SU-DHL-6 (cell line): ENCODE data around the gene COL26A1.

Experiments used
- H2AFZ ChIP-seq: fragments of 200-600 bp; sonication (generic); 2 replicates; pipeline ENCODE4 v1.6.1; 2014; ENCODE audit warnings: low read depth, mild to moderate bottlenecking, moderate library complexity, mixed read lengths, antibody characterized with exemption, low read length; ENCODE audit not compliant: severe bottlenecking
- H3F3A ChIP-seq: fragments of 200-600 bp; shearing (Covaris generic); 2 replicates; pipeline ENCODE4 v1.6.0; 2016; ENCODE audit warnings: antibody characterized with exemption, mild to moderate bottlenecking; ENCODE audit not compliant: insufficient read depth
- H3K27ac ChIP-seq: fragments of 200-600 bp; sonication (generic); 2 replicates; pipeline ENCODE4 v1.5.1; 2016; ENCODE audit warnings: low read depth, mild to moderate bottlenecking, low read length, moderate library complexity, mixed read lengths
- H3K27me3 ChIP-seq: fragments of 200-600 bp; sonication (generic), shearing (Covaris generic); 2 replicates; pipeline ENCODE4 v1.6.0; 2014; ENCODE audit warnings: mild to moderate bottlenecking, low read length
- H3K36me3 ChIP-seq: fragments of 200-600 bp; sonication (generic); 2 replicates; pipeline ENCODE4 v1.6.1; 2014; ENCODE audit warnings: mild to moderate bottlenecking, low read length, mixed read lengths
- H3K4me2 ChIP-seq: fragments of 300-600, 200-600 bp; shearing (Covaris generic), sonication (generic); 2 replicates; pipeline ENCODE4 v1.6.0; 2014; ENCODE audit warnings: low read length, low read depth, mild to moderate bottlenecking; ENCODE audit not compliant: poor library complexity, severe bottlenecking
- H3K4me3 ChIP-seq: fragments of 200-600 bp; sonication (generic); 2 replicates; pipeline ENCODE4 v1.5.1; 2014; ENCODE audit warnings: antibody characterized with exemption, low read length, mild to moderate bottlenecking, mixed read lengths; ENCODE audit not compliant: insufficient read depth, poor library complexity, severe bottlenecking
- H3K79me2 ChIP-seq: fragments of 200-600 bp; sonication (generic); 2 replicates; pipeline ENCODE4 v1.6.1; 2014; ENCODE audit warnings: mild to moderate bottlenecking, low read length, moderate library complexity; ENCODE audit not compliant: insufficient read depth
- H3K9ac ChIP-seq: fragments of 200-600 bp; sonication (generic); 2 replicates; pipeline ENCODE4 v1.7.0; 2014; ENCODE audit warnings: mild to moderate bottlenecking, low read length
- H3K9me2 ChIP-seq: fragments of 200-600 bp; sonication (generic); replicated peaks from 2 replicates; pipeline ENCODE4 v1.6.1; 2014; ENCODE audit warnings: low read length; ENCODE audit not compliant: insufficient read depth
- H3K9me3 ChIP-seq: fragments of 200-600 bp; sonication (generic); 2 replicates; pipeline ENCODE4 v1.6.1; 2014; ENCODE audit warnings: low read length, mixed read lengths; ENCODE audit not compliant: insufficient read depth
- H4K20me1 ChIP-seq: fragments of 200-600 bp; sonication (generic); 2 replicates; pipeline ENCODE4 v1.6.1; 2014; ENCODE audit warnings: low read depth, mild to moderate bottlenecking, antibody characterized with exemption, low read length, moderate library complexity, mixed read lengths
- CTCF ChIP-seq: fragments of 200-600 bp; sonication (generic); IDR thresholded peaks from one replicate; pipeline ENCODE4 v1.5.1; 2017; ENCODE audit warnings: antibody characterized with exemption, mild to moderate bottlenecking, low read length, moderate library complexity; ENCODE audit not compliant: insufficient read depth, poor library complexity, severe bottlenecking
- EZH2phosphoT487 ChIP-seq: fragments of 200-600 bp; sonication (generic), shearing (Covaris generic); conservative IDR thresholded peaks from 2 replicates; pipeline ENCODE4 v1.6.1; 2018; ENCODE audit warnings: mild to moderate bottlenecking, antibody characterized with exemption, low read length, moderate library complexity, mixed read lengths

Gene COL26A1

GRCh38 chr7:101332026-101332425, 30.6 kb upstream of the COL26A1 start:
- Histone ChIP-seq H3K27me3 (no peaks in the 10 kb centered on the region), H4K20me1 (no peaks in the 10 kb centered on the region), H3K9ac (no peak overlapping the region), H3K36me3 (no peaks in the 10 kb centered on the region), H3K27ac (no peak overlapping the region), H2AFZ (no peak overlapping the region), H3K4me2 (no peak overlapping the region), H3K4me3 (no peak overlapping the region), H3K9me3 (no peaks in the 10 kb centered on the region), H3K79me2 (no peaks in the 10 kb centered on the region), H3F3A (no peaks in the 10 kb centered on the region), H3K9me2 (no peaks in the 10 kb centered on the region)
- TF ChIP-seq EZH2phosphoT487 (no peak), CTCF (no peak)

- no peaks in the 10 kb centered on the region for H3K36me3 ChIP-seq
- H3K27me3 ChIP-seq = no peaks in the 10 kb centered on the region
- H2AFZ ChIP-seq = no peak overlapping the region
- TF ChIP-seq EZH2phosphoT487 (no peak), CTCF (no peak)
- H3K9me2 ChIP-seq = no peaks in the 10 kb centered on the region
- no peak overlapping the region for H3K4me3 ChIP-seq
- H4K20me1 ChIP-seq = no peaks in the 10 kb centered on the region
- H3K27ac ChIP-seq = no peak overlapping the region
- H3K9me3 ChIP-seq = no peaks in the 10 kb centered on the region
- no peaks in the 10 kb centered on the region for H3K79me2 ChIP-seq
- H3K9ac ChIP-seq = no peak overlapping the region
- no peak overlapping the region for H3K4me2 ChIP-seq
- H3F3A ChIP-seq = no peaks in the 10 kb centered on the region
These were observed 28.8 kb upstream of the COL26A1 start for GRCh38 chr7:101333912-101334311.

- Histone ChIP-seq H3K9me2 (no peaks in the 10 kb centered on the region), H3K9me3 (no peaks in the 10 kb centered on the region), H3K36me3 (no peaks in the 10 kb centered on the region), H3K27ac (no peak overlapping the region), H3K4me2 (no peak overlapping the region), H3K79me2 (no peaks in the 10 kb centered on the region), H3F3A (no peaks in the 10 kb centered on the region), H3K4me3 (no peak overlapping the region), H2AFZ (no peak overlapping the region), H3K27me3 (no peaks in the 10 kb centered on the region), H4K20me1 (no peaks in the 10 kb centered on the region), H3K9ac (no peak overlapping the region)
- no peak for TF ChIP-seq EZH2phosphoT487
- TF ChIP-seq CTCF = no peak
These were observed 22.3 kb upstream of the COL26A1 start for GRCh38 chr7:101340379-101340778.

GRCh38 chr7:101342892-101343291, 19.8 kb upstream of the COL26A1 start:
- Histone ChIP-seq H3K36me3 (no peaks in the 10 kb centered on the region), H4K20me1 (no peaks in the 10 kb centered on the region), H3K4me3 (no peak overlapping the region), H3K9me3 (no peaks in the 10 kb centered on the region), H3K27me3 (no peaks in the 10 kb centered on the region), H3K27ac (no peak overlapping the region), H3K79me2 (no peaks in the 10 kb centered on the region), H3K9ac (no peak overlapping the region), H3K9me2 (no peaks in the 10 kb centered on the region), H3K4me2 (no peak overlapping the region), H3F3A (no peaks in the 10 kb centered on the region), H2AFZ (no peak overlapping the region)
- TF ChIP-seq EZH2phosphoT487 (no peak), CTCF (no peak)
